Osteocyte (in vitro differentiated cells): ENCODE results near the gene GRIK4. TPM values are rescaled to one million over a fixed set of nuclear protein-coding genes. Genes with fewer than 3 reads are reported as not detected.

Experiments used
- DNase-seq: peaks from one replicate; pipeline ENCODE4 v3.0.0; 2021; ENCODE audit warnings: mixed read lengths; ENCODE audit not compliant: unreplicated experiment; ENCODE audit errors: extremely low spot score
- H3K27ac Mint-ChIP-seq: one replicate; pipeline ENCODE4 v1.8.0; 2021; ENCODE audit warnings: mild to moderate bottlenecking, mixed read lengths; ENCODE audit not compliant: unreplicated experiment
- H3K27me3 Mint-ChIP-seq: one replicate; pipeline ENCODE4 v1.8.0; 2021; ENCODE audit warnings: mixed read lengths; ENCODE audit not compliant: unreplicated experiment
- H3K36me3 Mint-ChIP-seq: one replicate; pipeline ENCODE4 v1.8.0; 2021; ENCODE audit warnings: mixed read lengths; ENCODE audit not compliant: unreplicated experiment
- H3K4me1 Mint-ChIP-seq: one replicate; pipeline ENCODE4 v1.8.0; 2021; ENCODE audit warnings: mixed read lengths; ENCODE audit not compliant: unreplicated experiment
- H3K4me3 Mint-ChIP-seq: one replicate; pipeline ENCODE4 v1.8.0; 2021; ENCODE audit warnings: mild to moderate bottlenecking, moderate library complexity, mixed read lengths; ENCODE audit not compliant: unreplicated experiment
- H3K9me3 Mint-ChIP-seq: one replicate; pipeline ENCODE4 v1.8.0; 2021; ENCODE audit warnings: mixed read lengths; ENCODE audit not compliant: unreplicated experiment
- total RNA-seq: library from RNA; stranded (reverse); gene quantifications from 2 replicates; pipeline ENCODE4 v1.2.1, GENCODE V29; 2021
- TF ChIP-seq, protein P1 (sequence below): fragments of 200-600 bp; sonication (generic); IDR thresholded peaks from 2 replicates; pipeline ENCODE4 v1.5.0; 2021; ENCODE audit warnings: antibody characterized with exemption, mild to moderate bottlenecking, moderate library complexity

GRIK4 gene
- total RNA-seq, 1 donor from 2014 or later: 0.11 TPM

DNA sequence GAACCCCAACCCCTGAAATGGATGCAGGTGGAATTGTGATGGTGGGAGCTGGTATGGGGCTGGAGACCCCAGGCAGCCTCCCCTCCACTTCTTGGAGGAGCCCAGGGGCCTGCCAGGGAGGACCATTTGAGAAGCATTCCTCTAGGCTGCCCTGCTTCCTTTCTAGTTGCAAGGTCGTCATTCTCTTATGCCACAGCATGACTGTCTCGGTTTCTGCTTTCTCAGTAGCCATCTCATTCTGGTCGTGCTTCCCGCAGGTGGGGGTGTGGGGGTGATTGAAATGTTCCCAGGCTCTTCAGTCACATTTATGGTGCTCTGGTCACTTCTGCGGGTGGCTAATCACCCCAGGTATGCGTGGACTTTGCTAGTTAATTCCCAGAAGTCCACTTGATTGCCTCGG is 288.7 kb downstream of the GRIK4 start:
- Mint-ChIP-seq H3K27ac (no peak overlapping the region), H3K4me1 (no peaks in the 10 kb centered on the region), H3K27me3 (peaks cover 2% of the 10 kb centered on the region), H3K36me3 (no peaks in the 10 kb centered on the region), H3K9me3 (no peaks in the 10 kb centered on the region), H3K4me3 (no peak overlapping the region)
- TF ChIP-seq, protein P1, sequence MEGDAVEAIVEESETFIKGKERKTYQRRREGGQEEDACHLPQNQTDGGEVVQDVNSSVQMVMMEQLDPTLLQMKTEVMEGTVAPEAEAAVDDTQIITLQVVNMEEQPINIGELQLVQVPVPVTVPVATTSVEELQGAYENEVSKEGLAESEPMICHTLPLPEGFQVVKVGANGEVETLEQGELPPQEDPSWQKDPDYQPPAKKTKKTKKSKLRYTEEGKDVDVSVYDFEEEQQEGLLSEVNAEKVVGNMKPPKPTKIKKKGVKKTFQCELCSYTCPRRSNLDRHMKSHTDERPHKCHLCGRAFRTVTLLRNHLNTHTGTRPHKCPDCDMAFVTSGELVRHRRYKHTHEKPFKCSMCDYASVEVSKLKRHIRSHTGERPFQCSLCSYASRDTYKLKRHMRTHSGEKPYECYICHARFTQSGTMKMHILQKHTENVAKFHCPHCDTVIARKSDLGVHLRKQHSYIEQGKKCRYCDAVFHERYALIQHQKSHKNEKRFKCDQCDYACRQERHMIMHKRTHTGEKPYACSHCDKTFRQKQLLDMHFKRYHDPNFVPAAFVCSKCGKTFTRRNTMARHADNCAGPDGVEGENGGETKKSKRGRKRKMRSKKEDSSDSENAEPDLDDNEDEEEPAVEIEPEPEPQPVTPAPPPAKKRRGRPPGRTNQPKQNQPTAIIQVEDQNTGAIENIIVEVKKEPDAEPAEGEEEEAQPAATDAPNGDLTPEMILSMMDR: no peak
- no peak for DNase-seq

DNA sequence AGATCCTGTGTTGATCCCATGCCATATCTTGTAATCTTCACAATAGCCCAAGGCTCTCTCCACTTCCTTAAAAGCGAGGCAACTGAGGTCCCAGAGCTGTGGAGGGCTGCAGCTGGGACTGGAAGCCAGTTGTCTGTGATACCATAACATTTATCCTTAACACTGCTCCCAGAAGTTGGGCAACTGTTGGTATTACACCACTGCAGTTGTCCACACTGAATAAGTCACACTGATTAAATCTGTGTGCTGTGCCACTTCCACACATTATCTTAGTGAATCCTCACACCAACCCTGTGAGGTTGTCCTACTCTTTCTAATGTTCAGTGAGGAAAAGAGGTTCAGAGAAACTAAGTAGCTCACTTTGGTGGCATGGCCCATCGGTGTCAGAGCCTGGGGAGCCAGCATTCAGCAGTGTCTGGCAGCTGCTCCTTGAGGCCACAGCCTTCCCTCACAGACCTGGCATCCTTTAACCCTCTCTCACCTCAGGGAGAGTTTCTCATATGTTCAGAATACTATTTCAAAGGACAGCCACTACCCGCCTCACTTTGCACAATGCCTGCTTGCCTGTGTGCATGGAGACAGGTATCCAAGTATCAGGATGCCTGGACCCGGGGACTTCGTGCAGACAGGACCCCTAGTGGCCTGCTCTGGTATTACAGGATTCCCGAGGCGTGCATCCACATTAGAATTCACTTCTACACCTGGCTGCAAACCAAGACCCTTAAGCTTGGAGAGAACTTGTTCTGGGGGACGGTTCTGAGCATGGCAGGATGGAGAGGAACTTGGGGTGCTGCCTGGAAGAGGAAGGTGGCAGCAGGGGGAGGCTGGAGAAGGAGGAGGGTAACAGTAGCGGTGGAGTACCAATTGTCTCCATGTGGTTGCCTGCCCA is 290.5 kb downstream of the GRIK4 start:
- no peaks in the 10 kb centered on the region for H3K9me3 Mint-ChIP-seq

DNA sequence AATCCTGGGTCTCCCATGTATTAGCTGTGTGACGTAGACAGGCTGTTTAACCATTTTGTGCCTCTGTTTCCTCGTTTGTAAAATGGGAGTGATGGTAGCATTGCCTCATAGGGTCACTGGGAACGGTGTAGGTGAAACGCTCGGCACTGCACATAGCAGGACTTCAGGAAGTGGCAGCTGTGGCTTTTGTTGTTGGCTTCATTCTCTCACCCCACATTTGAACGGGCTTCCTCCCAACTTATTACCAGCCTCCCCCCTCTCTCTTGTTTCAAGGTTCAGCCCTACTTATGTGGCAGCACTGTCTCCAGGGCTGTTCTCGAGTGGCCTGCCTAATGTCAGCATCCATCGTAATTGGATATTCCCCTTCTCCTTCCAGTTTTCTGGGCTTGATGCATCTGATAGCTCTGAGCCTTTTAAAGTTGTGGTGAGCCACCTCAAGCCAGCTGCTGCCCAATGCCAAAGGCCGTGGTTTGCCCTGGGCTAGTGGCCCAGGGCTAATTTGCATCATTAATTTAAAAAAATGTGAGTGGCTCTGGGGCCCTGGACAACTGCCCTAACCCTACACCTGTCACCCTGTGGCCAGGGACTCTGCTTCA is 294.5 kb downstream of the GRIK4 start:
- peaks cover 4% of the 10 kb centered on the region for H3K27me3 Mint-ChIP-seq
- H3K36me3 Mint-ChIP-seq: no peaks in the 10 kb centered on the region
- H3K4me1 Mint-ChIP-seq: peaks cover 3% of the 10 kb centered on the region
- no peak for DNase-seq
- no peak overlapping the region for H3K27ac Mint-ChIP-seq
- no peaks in the 10 kb centered on the region for H3K9me3 Mint-ChIP-seq
- TF ChIP-seq, protein P1: no peak
- no peak overlapping the region for H3K4me3 Mint-ChIP-seq

More for the DNA sequence above, 290.5 kb downstream of the GRIK4 start:
- Mint-ChIP-seq H3K27ac (no peak overlapping the region), H3K36me3 (no peaks in the 10 kb centered on the region), H3K27me3 (peaks cover 2% of the 10 kb centered on the region), H3K4me1 (no peaks in the 10 kb centered on the region), H3K4me3 (no peak overlapping the region)
- DNase-seq: no peak
- TF ChIP-seq, protein P1: peak; percentile 83

DNA sequence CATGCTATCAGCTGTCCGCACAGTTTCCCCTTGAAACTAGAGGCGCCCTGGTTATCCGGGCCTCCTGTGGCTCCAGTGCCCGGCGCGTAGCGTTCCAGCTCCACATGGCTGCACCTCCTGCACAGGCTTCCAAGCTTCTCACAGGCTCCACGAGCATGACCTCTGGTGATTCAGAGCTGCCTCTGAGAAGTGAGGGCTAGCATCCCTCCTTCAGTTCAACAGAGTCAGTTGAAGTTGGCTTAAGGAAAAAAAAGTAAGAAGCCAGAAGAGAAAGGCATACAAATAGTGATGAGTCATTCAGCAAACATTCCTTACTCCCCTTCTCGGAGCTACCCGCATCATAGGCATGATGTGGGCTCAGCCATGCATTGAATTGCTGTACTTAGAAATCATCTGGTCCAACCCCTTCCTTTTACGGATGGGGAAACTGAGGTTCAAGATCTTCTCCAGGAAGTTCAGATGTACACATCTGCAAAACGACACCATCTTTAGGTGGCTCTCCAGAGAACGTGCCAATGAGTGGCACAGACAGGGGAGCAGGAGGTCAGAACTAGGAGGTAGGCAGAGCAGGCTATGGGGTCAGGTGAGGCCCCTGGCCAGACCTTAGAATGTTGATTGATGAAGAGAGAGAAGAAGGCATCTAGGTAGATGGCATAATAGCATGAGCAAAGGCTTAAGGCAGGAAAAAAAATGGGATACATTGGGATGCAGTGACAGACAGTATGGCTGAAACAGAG is 296.0 kb downstream of the GRIK4 start:
- H3K9me3 Mint-ChIP-seq: no peaks in the 10 kb centered on the region
- H3K4me3 Mint-ChIP-seq: no peak overlapping the region
- no peaks in the 10 kb centered on the region for H3K36me3 Mint-ChIP-seq
- no peak for DNase-seq
- peaks cover 3% of the 10 kb centered on the region for H3K4me1 Mint-ChIP-seq
- H3K27ac Mint-ChIP-seq: no peak overlapping the region
- TF ChIP-seq, protein P1: no peak
- H3K27me3 Mint-ChIP-seq: peaks cover 2% of the 10 kb centered on the region

DNA sequence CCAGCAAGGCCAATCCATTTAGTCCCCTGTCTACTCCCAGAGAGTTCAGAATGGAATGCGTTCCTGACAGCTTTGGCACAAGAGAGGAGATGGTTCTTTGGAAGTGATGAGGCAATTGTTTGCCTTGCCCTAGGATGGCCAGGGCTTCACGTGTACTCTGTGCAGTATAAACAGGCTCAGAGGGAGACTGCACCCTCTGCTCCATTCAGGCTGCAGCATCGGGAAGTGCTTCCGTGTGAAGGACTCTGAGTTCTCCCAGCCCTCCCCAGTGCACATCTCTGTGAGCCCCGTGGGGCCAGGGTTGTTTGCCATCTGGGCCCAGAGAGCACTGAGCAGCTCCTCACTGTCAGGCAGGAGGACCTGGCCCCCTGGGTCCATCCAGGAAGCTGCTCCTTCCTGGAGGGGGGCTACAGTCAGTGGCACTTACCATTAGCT is 297.1 kb downstream of the GRIK4 start:
- TF ChIP-seq, protein P1: no peak

More for the DNA sequence above, 297.1 kb downstream of the GRIK4 start:
- Mint-ChIP-seq H3K4me1 (peaks cover 3% of the 10 kb centered on the region), H3K4me3 (no peak overlapping the region), H3K27ac (no peak overlapping the region), H3K36me3 (no peaks in the 10 kb centered on the region), H3K27me3 (peaks cover 2% of the 10 kb centered on the region), H3K9me3 (no peaks in the 10 kb centered on the region)
- no peak for DNase-seq
